RPMI8226 (cell line): ENCODE results near the gene HPCAL1.

Source experiments
- DNase-seq: peaks from one replicate; pipeline ENCODE4 v3.0.0-alpha.2; 2015

Gene HPCAL1

GRCh38 chr2:10372203-10372861 lies 69.6 kb downstream of the HPCAL1 start:
- no peak for DNase-seq

GRCh38 chr2:10372862-10373240 lies 70.1 kb downstream of the HPCAL1 start:
- DNase-seq, result no peak

GRCh38 chr2:10373931-10374330 lies 71.2 kb downstream of the HPCAL1 start:
- no peak for DNase-seq

- DNase-seq, result no peak
Measured at GRCh38 chr2:10374362-10374943, 71.7 kb downstream of the HPCAL1 start.

- DNase-seq, result peak; percentile 80
Measured at GRCh38 chr2:10375570-10376281, 73.0 kb downstream of the HPCAL1 start.

GRCh38 chr2:10377052-10377746 lies 74.5 kb downstream of the HPCAL1 start:
- peak; percentile 76 for DNase-seq

GRCh38 chr2:10377747-10378085 lies 75.0 kb downstream of the HPCAL1 start:
- no peak for DNase-seq

GRCh38 chr2:10378189-10378588 lies 75.5 kb downstream of the HPCAL1 start:
- peak; percentile 93 for DNase-seq

GRCh38 chr2:10380048-10380926 lies 77.6 kb downstream of the HPCAL1 start:
- no peak for DNase-seq

- no peak for DNase-seq
Measured at GRCh38 chr2:10381997-10382353, 79.3 kb downstream of the HPCAL1 start.

GRCh38 chr2:10382354-10383061 lies 79.8 kb downstream of the HPCAL1 start:
- DNase-seq, result peak; percentile 59

GRCh38 chr2:10383960-10384734 lies 81.4 kb downstream of the HPCAL1 start:
- no peak for DNase-seq

- DNase-seq, result no peak
Measured at GRCh38 chr2:10385501-10385900, 82.8 kb downstream of the HPCAL1 start.

- no peak for DNase-seq
Measured at GRCh38 chr2:10385933-10386773, 83.4 kb downstream of the HPCAL1 start.

- no peak for DNase-seq
Measured at GRCh38 chr2:10387033-10387432, 84.3 kb downstream of the HPCAL1 start.

- DNase-seq, result no peak
Measured at GRCh38 chr2:10388954-10389560, 86.4 kb downstream of the HPCAL1 start.

GRCh38 chr2:10389573-10389972 lies 86.9 kb downstream of the HPCAL1 start:
- DNase-seq, result no peak

GRCh38 chr2:10390369-10390801 lies 87.7 kb downstream of the HPCAL1 start:
- no peak for DNase-seq

GRCh38 chr2:10392100-10392499 lies 89.4 kb downstream of the HPCAL1 start:
- no peak for DNase-seq

- no peak for DNase-seq
Measured at GRCh38 chr2:10392548-10392947, 89.8 kb downstream of the HPCAL1 start.
